Measurements from ENCODE around the gene RHOBTB3. TPM values are rescaled to one million over a fixed set of nuclear protein-coding genes. Genes with fewer than 3 reads are reported as not detected.

Gene RHOBTB3
- total RNA-seq, 3 donors from 2014 or later: 82.8 to 205 (median 109) TPM

DNA sequence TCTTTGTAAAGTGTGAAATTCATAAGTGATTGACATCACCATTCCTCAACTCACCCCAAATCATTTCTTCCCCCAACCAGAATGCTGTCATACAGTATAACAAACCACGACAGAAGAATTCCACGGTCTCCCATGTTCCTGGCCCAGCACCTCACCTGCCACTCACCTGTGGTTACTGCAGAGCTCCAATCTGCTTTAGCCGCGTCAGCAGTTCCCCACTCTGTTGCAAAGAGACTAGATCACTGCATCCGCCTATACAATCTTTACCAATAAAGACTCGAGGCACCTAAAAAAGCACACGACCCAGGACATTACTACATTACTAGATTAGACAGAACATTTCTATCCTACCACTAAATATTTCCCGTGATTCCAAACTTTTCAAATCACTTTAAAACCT, 85.2 kb downstream of the RHOBTB3 start:
- DNase-seq (ENCODE audit: low spot score in 2 of 2): no peak
- TF ChIP-seq POLR2A (IDR thresholded peaks at IDR 0.05) (no peak), POLR2AphosphoS5 (IDR thresholded peaks at IDR 0.05) (no peak), CTCF (IDR thresholded peaks at IDR 0.05) (no peak)

DNA sequence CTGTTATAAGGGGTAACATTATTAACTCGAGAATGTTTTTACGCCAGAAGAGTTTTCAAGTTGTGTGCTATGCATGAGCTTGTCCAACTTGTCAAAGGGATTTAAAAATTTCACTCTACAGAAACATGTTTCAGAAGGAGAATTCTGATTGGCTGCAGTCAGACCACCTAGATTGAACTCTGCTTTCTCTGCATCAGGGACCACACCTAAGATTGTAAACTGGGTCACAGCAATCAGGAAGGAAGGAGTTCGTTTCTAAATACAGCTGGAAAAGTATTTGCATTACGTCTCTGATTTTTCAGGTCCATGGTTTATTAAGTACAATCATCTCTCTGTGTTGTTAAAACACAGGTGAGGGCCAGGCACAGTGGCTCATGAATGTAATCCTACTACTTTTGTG, 85.6 kb downstream of the RHOBTB3 start:
- Histone ChIP-seq H3K27me3 (no peaks in the 10 kb centered on the region), H3K4me3 (no peak overlapping the region)
- TF ChIP-seq POLR2AphosphoS5 (IDR thresholded peaks at IDR 0.05): no peak
- no peak for TF ChIP-seq POLR2A (IDR thresholded peaks at IDR 0.05)
- no peak for TF ChIP-seq CTCF (IDR thresholded peaks at IDR 0.05)

More for the DNA sequence above, 85.2 kb downstream of the RHOBTB3 start:
- H3K27ac ChIP-seq: no peak overlapping the region
- H3K36me3 ChIP-seq: no peaks in the 10 kb centered on the region
- H3K4me1 ChIP-seq: peaks cover under 1 to 5% of the 10 kb centered on the region in 2 donors
- H3K27me3 ChIP-seq: no peaks in the 10 kb centered on the region
- intact Hi-C loops (cut with DNase I; ENCODE audit: low total_unique reads): no loop called here
- no peaks in the 10 kb centered on the region for H3K9me3 ChIP-seq
- no peak overlapping the region for H3K4me3 ChIP-seq

DNA sequence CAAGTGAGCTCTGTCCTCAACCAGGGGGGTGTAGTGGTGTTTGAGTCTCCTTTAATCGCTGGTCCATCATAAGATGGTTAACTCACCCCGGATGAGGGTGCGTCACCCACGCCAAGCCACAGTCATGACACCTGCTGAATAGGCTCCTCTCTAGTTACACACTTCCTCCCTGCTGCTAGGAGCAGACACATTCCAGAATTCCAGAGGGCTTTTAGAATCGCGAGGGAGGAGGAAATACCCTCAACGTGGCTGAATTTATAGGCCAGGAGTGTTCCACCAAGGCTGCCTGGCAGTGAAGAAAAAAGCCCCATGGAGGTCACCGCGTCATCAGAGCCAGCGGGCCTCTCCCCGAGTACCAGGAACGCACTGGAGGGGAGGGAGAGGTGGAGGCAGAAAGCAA, 86.3 kb downstream of the RHOBTB3 start:
- Histone ChIP-seq H3K4me3 (peak overlapping the region in 2 of 3 donors; percentile 15 to 24), H3K27me3 (no peaks in the 10 kb centered on the region), H3K36me3 (no peaks in the 10 kb centered on the region), H3K9me3 (no peaks in the 10 kb centered on the region), H3K27ac (peak overlapping the region in 1 of 2 donors; percentile 8), H3K4me1 (peaks cover 0 to 5% of the 10 kb centered on the region in 2 donors)
- TF ChIP-seq POLR2A (IDR thresholded peaks at IDR 0.05): no peak
- no peak for TF ChIP-seq POLR2AphosphoS5 (IDR thresholded peaks at IDR 0.05)
- TF ChIP-seq CTCF (IDR thresholded peaks at IDR 0.05): no peak
- intact Hi-C loops (cut with DNase I; ENCODE audit: low total_unique reads): no loop called here
- no peak for DNase-seq (ENCODE audit: low spot score in 2 of 2)

More for the DNA sequence above, 85.6 kb downstream of the RHOBTB3 start:
- Histone ChIP-seq H3K9me3 (no peaks in the 10 kb centered on the region), H3K27ac (no peak overlapping the region), H3K4me1 (peaks cover 4 to 5% of the 10 kb centered on the region in 2 donors), H3K36me3 (no peaks in the 10 kb centered on the region)
- DNase-seq (ENCODE audit: low spot score in 2 of 2): no peak
- intact Hi-C loops (cut with DNase I; ENCODE audit: low total_unique reads): no loop called here

- intact Hi-C loops (cut with DNase I; ENCODE audit: low total_unique reads): no loop called here
- TF ChIP-seq CTCF (IDR thresholded peaks at IDR 0.05): no peak
- no peak for TF ChIP-seq POLR2AphosphoS5 (IDR thresholded peaks at IDR 0.05)
- no peak for TF ChIP-seq POLR2A (IDR thresholded peaks at IDR 0.05)
- Histone ChIP-seq H3K27me3 (no peaks in the 10 kb centered on the region), H3K4me1 (peaks cover 0 to 5% of the 10 kb centered on the region in 2 donors), H3K9me3 (no peaks in the 10 kb centered on the region), H3K27ac (peak overlapping the region in 1 of 2 donors; percentile 8), H3K4me3 (peak overlapping the region in 2 of 3 donors; percentile 24 to 27), H3K36me3 (no peaks in the 10 kb centered on the region)
- no peak for DNase-seq (ENCODE audit: low spot score in 2 of 2)
Measured at GRCh38 chr5:95818181-95819147, 87.3 kb downstream of the RHOBTB3 start.

All from breast epithelium (tissue), 4 donors.